ENCODE measurements around the gene LY86. TPM values are rescaled to one million over a fixed set of nuclear protein-coding genes. Genes with fewer than 3 reads are reported as not detected.

The LY86 gene
- total and polyA plus RNA-seq, 2 donors (not counting 3 experiments of a cell fraction or from before 2014, with no cell fraction given) = not detected

DNA sequence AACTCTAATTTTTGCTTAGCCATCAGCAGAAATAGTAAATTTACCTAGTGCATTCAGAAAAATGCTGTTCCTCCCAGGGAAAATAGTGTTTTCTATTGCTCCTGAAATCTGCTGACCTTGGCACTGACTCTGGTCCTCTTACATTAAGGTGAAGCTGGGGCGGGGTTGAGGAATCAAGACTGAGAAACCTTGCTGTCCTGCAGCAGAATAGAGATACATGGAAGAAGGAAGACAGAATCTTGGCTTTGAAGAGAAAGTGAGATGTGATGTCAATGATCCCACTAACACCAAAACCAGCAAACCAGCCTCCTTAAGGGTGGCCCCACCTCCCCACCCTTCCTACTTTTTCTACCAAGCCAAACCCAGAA lies 840 bp upstream of the LY86 start:
- FAIRE-seq (no peak), DNase-seq (ENCODE audit: low read depth, low spot score) (no peak)
- intact Hi-C loops (cut with micrococcal nuclease) (no loop called here), dilution Hi-C loops (cut with MboI; ENCODE audit: extremely low pct_ligation_motif_present, low sequenced_read_pairs) (no loop called here)
- no peak overlapping the region for H3K4me2 ChIP-seq (ENCODE audit: insufficient read depth, low read length)
- H3K9me1 ChIP-seq (replicated peaks; ENCODE audit: control insufficient read depth, extremely low read depth, insufficient read depth, low read length) = no peaks in the 10 kb centered on the region
- H4K20me1 ChIP-seq (replicated peaks; ENCODE audit: control insufficient read depth, extremely low read depth, insufficient read depth, low read length) = no peaks in the 10 kb centered on the region
- no peak overlapping the region for H2AFZ ChIP-seq (ENCODE audit: low read depth, low read length)
- no peak overlapping the region for H3K27ac ChIP-seq (ENCODE audit: insufficient read depth, low read depth, low read length)
- no peaks in the 10 kb centered on the region for H3K79me2 ChIP-seq (ENCODE audit: control insufficient read depth, insufficient read depth, low read length)
- no peaks in the 10 kb centered on the region for H3K9me3 ChIP-seq (replicated peaks; ENCODE audit: control insufficient read depth, insufficient read depth, low read length)
- no peaks in the 10 kb centered on the region for H3K4me1 ChIP-seq (ENCODE audit: control insufficient read depth, extremely low read depth, insufficient read depth, low read length)
- POLR2A ChIA-PET = no interaction called here
- H3K27me3 ChIP-seq (ENCODE audit: control insufficient read depth in 2 of 2, insufficient read depth in 2 of 2, low read length in 2 of 2) = no peaks in the 10 kb centered on the region
- CTCF ChIA-PET = no interaction called here
- no peak overlapping the region for H3K4me3 ChIP-seq (replicated peaks in 1 of 3; ENCODE audit: insufficient read depth in 1 of 3, low read depth in 1 of 3, low read length in 3 of 3)
- no peaks in the 10 kb centered on the region for H3K36me3 ChIP-seq (ENCODE audit: control insufficient read depth in 2 of 2, extremely low read depth in 1 of 2, insufficient read depth in 2 of 2, low read length in 2 of 2)
- H3K9ac ChIP-seq (replicated peaks; ENCODE audit: extremely low read depth, insufficient read depth, low read length) = no peak overlapping the region
- TF ChIP-seq, protein P1, sequence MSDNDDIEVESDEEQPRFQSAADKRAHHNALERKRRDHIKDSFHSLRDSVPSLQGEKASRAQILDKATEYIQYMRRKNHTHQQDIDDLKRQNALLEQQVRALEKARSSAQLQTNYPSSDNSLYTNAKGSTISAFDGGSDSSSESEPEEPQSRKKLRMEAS (IDR thresholded peaks at IDR 0.05; ENCODE audit: insufficient read depth, insufficient read length) = no peak
- TF ChIP-seq EZH2 (IDR thresholded peaks at IDR 0.05; ENCODE audit: borderline replicate concordance, low read depth, low read length, severe bottlenecking) (no peak), FOS (IDR thresholded peaks at IDR 0.05; ENCODE audit: borderline replicate concordance, insufficient read depth, low read length) (no peak), POLR2A (IDR thresholded peaks at IDR 0.05; ENCODE audit: low read depth, low read length) (no peak)
- BruUV-seq (replicated peaks) = no TSS peak

DNA sequence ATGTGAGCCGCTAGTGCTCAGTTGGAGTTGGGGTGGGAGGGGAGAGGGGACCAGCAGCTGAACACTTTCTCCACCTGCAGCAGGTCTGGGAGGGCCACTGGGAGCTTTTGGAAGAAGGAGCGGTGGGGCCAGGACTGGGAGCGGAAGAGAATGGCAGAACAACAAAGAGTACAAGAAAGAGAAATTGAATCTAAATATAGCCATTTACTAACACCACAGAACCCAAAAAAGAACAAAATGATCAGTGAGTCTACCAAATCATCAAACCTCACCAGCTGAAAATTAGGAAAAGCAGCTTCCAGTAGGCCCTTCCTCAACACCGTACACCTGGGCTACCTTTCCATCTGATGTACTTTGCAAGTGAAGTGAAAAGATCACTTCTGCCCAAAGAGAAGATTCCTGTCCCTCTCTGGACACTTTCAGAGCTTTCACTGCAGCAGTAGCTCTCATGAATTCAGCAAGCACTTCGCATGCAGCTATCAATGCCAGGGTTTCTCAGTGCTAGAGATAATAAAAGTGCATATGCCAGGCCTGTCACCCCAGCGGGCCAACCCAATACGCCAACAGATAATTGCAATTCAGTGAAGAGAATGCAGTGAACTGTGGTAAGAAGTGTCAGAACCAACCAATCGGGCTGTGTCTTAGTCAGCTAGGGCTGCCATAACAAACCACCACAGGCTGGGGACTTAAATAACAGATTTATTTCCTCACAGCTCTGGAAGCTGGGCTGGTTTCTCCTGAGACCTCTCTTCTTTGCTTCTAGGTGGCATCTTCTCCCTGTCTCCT lies 597 bp downstream of the LY86 start:
- Histone ChIP-seq H3K4me1 (ENCODE audit: control insufficient read depth, extremely low read depth, insufficient read depth, low read length) (no peaks in the 10 kb centered on the region), H3K9ac (replicated peaks; ENCODE audit: extremely low read depth, insufficient read depth, low read length) (no peak overlapping the region), H3K27me3 (ENCODE audit: control insufficient read depth in 2 of 2, insufficient read depth in 2 of 2, low read length in 2 of 2) (no peaks in the 10 kb centered on the region), H3K4me2 (ENCODE audit: insufficient read depth, low read length) (no peak overlapping the region), H2AFZ (ENCODE audit: low read depth, low read length) (no peak overlapping the region), H3K36me3 (ENCODE audit: control insufficient read depth in 2 of 2, extremely low read depth in 1 of 2, insufficient read depth in 2 of 2, low read length in 2 of 2) (no peaks in the 10 kb centered on the region), H3K9me3 (replicated peaks; ENCODE audit: control insufficient read depth, insufficient read depth, low read length) (no peaks in the 10 kb centered on the region), H3K27ac (ENCODE audit: insufficient read depth, low read depth, low read length) (no peak overlapping the region), H3K79me2 (ENCODE audit: control insufficient read depth, insufficient read depth, low read length) (no peaks in the 10 kb centered on the region), H3K9me1 (replicated peaks; ENCODE audit: control insufficient read depth, extremely low read depth, insufficient read depth, low read length) (no peaks in the 10 kb centered on the region), H4K20me1 (replicated peaks; ENCODE audit: control insufficient read depth, extremely low read depth, insufficient read depth, low read length) (no peaks in the 10 kb centered on the region), H3K4me3 (replicated peaks in 1 of 3; ENCODE audit: insufficient read depth in 1 of 3, low read depth in 1 of 3, low read length in 3 of 3) (no peak overlapping the region)
- CTCF ChIA-PET = no interaction called here
- TF ChIP-seq GATA2 (IDR thresholded peaks at IDR 0.05; ENCODE audit: insufficient read depth, insufficient read length, low read depth, low read length) (no peak), MYC (IDR thresholded peaks at IDR 0.05; ENCODE audit: low read depth, low read length) (no peak), POLR2A (IDR thresholded peaks at IDR 0.05; ENCODE audit: low read depth, low read length) (no peak)
- TF ChIP-seq, protein P1 (IDR thresholded peaks at IDR 0.05; ENCODE audit: insufficient read depth, insufficient read length) = no peak
- dilution Hi-C loops (cut with MboI; ENCODE audit: extremely low pct_ligation_motif_present, low sequenced_read_pairs) (no loop called here), intact Hi-C loops (cut with micrococcal nuclease) (no loop called here)
- POLR2A ChIA-PET = no interaction called here
- no peak for FAIRE-seq
- BruUV-seq (replicated peaks) = no TSS peak
- DNase-seq (ENCODE audit: low read depth, low spot score) = no peak
